H1 (cell line): ENCODE data around the gene PPP6R1. TPM values are rescaled to one million over a fixed set of nuclear protein-coding genes. Genes with fewer than 3 reads are reported as not detected.

Experiments used
- JUN ChIP-seq: IDR thresholded peaks from 2 replicates; pipeline ENCODE4 v1.6.1; 2011; ENCODE audit warnings: low read depth, mild to moderate bottlenecking, improper control_type of control experiment, low read length
- SUZ12 ChIP-seq: fragments of 200-600 bp; sonication (generic); IDR thresholded peaks from 2 replicates; pipeline ENCODE4 v1.6.1; 2012; ENCODE audit warnings: mild to moderate bottlenecking, inconsistent platforms, low read length, moderate library complexity, mixed read lengths
- polyA plus RNA-seq, 7 experiments: library from polyadenylated mRNA; depleted of rRNA in 3 of 7; stranded (reverse) in 5 of 7; unstranded in 2 of 7; fragments of >200 nt in 5 of 7; fragments of 200-250 nt in 2 of 7; gene quantifications; 1 replicate in 5 of 7; 2 replicates in 1 of 7; 4 replicates in 1 of 7; pipeline versions ENCODE4 v1.2.1 to v1.2.3, GENCODE V29; 2011 to 2013; ENCODE audit warnings: missing spikeins in 2 of 7, mixed read lengths in 2 of 7
- total RNA-seq: library from RNA; stranded (reverse); fragmentation: NEBNext Ultra II Directional; extraction: Animal tissue kit (Norgen Biotek cat#: 25700); gene quantifications from 2 replicates; pipeline ENCODE4 v1.2.1, GENCODE V29; 2021
- TF ChIP-seq, protein P1 (sequence below), 3 experiments: IDR thresholded peaks; 1 replicate in 2 of 3; 2 replicates in 1 of 3; pipeline versions ENCODE4 v1.5.1 to v1.6.1; 2011; ENCODE audit warnings: low read length in 3 of 3, mild to moderate bottlenecking in 3 of 3, inconsistent platforms in 2 of 3, low read depth in 1 of 3, moderate library complexity in 1 of 3; ENCODE audit not compliant: insufficient read depth in 1 of 3; ENCODE audit errors: control extremely low read depth in 1 of 3

Gene PPP6R1
- total and polyA plus RNA-seq, 2 of the 8 experiments (the other 6 are each of a cell fraction or from before 2014, with no cell fraction given): 36.4 to 74.4 TPM

- TF ChIP-seq JUN (no peak), SUZ12 (no peak)
- TF ChIP-seq, protein P1, sequence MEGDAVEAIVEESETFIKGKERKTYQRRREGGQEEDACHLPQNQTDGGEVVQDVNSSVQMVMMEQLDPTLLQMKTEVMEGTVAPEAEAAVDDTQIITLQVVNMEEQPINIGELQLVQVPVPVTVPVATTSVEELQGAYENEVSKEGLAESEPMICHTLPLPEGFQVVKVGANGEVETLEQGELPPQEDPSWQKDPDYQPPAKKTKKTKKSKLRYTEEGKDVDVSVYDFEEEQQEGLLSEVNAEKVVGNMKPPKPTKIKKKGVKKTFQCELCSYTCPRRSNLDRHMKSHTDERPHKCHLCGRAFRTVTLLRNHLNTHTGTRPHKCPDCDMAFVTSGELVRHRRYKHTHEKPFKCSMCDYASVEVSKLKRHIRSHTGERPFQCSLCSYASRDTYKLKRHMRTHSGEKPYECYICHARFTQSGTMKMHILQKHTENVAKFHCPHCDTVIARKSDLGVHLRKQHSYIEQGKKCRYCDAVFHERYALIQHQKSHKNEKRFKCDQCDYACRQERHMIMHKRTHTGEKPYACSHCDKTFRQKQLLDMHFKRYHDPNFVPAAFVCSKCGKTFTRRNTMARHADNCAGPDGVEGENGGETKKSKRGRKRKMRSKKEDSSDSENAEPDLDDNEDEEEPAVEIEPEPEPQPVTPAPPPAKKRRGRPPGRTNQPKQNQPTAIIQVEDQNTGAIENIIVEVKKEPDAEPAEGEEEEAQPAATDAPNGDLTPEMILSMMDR (IDR thresholded peaks at IDR 0.05; ENCODE audit: control extremely low read depth in 1 of 3, insufficient read depth in 1 of 3, low read depth in 1 of 3, low read length in 3 of 3): no peak; a peak in 1 of 4 replicates
Observed at GRCh38 chr19:55223291-55224037, 35.4 kb downstream of the PPP6R1 start (continued).
